A549 (cell line): ENCODE data around the gene SWAP70. TPM values are rescaled to one million over a fixed set of nuclear protein-coding genes. Genes with fewer than 3 reads are reported as not detected.
"Not testable (repeated sequence)": the region's sequence is repeated elsewhere in the genome, so short reads cannot be mapped to it uniquely, and the experiment has no call there.

ENCODE experiments used
- ATAC-seq, 2 experiments: fragments of 200-7000 bp in 1 of 2; fragments of >200 bp in 1 of 2; cut with Nextera tagmentation in 1 of 2; cut with Tn5 transposase in 1 of 2; 3 replicates each; pipeline versions ENCODE4 v1.8.0 to v1.9.1; 2018 to 2020; ENCODE audit warnings: mild to moderate bottlenecking in 1 of 2, moderate library complexity in 1 of 2
- CTCF ChIA-PET: fragments of 300-600 bp; sonication (Branson Sonifier 250); formaldehyde crosslinking; extraction: SDS; loops from one replicate; lab custom pipeline; 2021; ENCODE audit warnings: antibody characterized with exemption, inconsistent platforms; lab: Yijun Ruan, JAX
- POLR2A ChIA-PET: fragments of 350-600 bp; formaldehyde crosslinking; extraction: SDS; loops from one replicate; lab custom pipeline; 2021; ENCODE audit warnings: antibody characterized with exemption, inconsistent platforms; lab: Yijun Ruan, JAX
- DNase-seq, 2 experiments: peaks; one replicate each; pipeline versions ENCODE4 v3.0.0 to v3.0.0-alpha.2; 2011 to 2016; ENCODE audit warnings: low read depth in 1 of 2, low spot score in 1 of 2
- FAIRE-seq: peaks from 2 replicates; lab custom pipeline; 2011; peaks lifted over from hg19 to GRCh38; lab: Jason Lieb, UNC
- H3K27ac ChIP-seq, 2 experiments: fragments of >200 bp; sonication (Bioruptor Twin); formaldehyde crosslinking; 3 replicates each; pipeline ENCODE4 v1.5.1; 2016 to 2017
- H3K4me1 ChIP-seq: fragments of >200 bp; sonication (Bioruptor Twin); formaldehyde crosslinking; 3 replicates; pipeline ENCODE4 v1.6.1; 2016
- H3K4me2 ChIP-seq: fragments of >200 bp; sonication (Bioruptor Twin); formaldehyde crosslinking; 3 replicates; pipeline ENCODE4 v1.6.1; 2016
- H3K4me3 ChIP-seq: fragments of >200 bp; sonication (Bioruptor Twin); formaldehyde crosslinking; 3 replicates; pipeline ENCODE4 v1.5.1; 2016
- H3K9me3 ChIP-seq: fragments of >200 bp; sonication (Bioruptor Twin); formaldehyde crosslinking; 3 replicates; pipeline ENCODE4 v1.6.1; 2016
- BHLHE40 ChIP-seq: IDR thresholded peaks from 2 replicates; pipeline ENCODE4 v1.6.1; 2012; ENCODE audit warnings: low read depth, low read length, inconsistent platforms
- ELK1 ChIP-seq: fragments of 150-350 bp; IDR thresholded peaks from 2 replicates; pipeline ENCODE4 v1.6.1; 2014; ENCODE audit warnings: low read depth, mild to moderate bottlenecking, low read length
- GATA3 ChIP-seq: IDR thresholded peaks from 2 replicates; pipeline ENCODE4 v1.6.1; 2012; ENCODE audit warnings: borderline replicate concordance
- NFE2L2 ChIP-seq: fragments of 150-350 bp; conservative IDR thresholded peaks from 2 replicates; pipeline ENCODE4 v1.6.1; 2014; ENCODE audit warnings: low read length
- NR3C1 ChIP-seq: fragments of >200 bp; sonication (Bioruptor Twin); formaldehyde crosslinking; IDR thresholded peaks from 3 replicates; pipeline ENCODE4 v1.6.1; 2017
- PHF8 ChIP-seq: fragments of 200-600 bp; sonication (generic); IDR thresholded peaks from 2 replicates; pipeline ENCODE4 v1.6.1; 2016; ENCODE audit warnings: low read depth, mild to moderate bottlenecking, antibody characterized with exemption, moderate library complexity, borderline replicate concordance
- RAD21 ChIP-seq, 2 experiments: fragments of >200 bp in 1 of 2; sonication (Bioruptor Twin) in 1 of 2; formaldehyde crosslinking in 1 of 2; IDR thresholded peaks in 1 of 2; conservative IDR thresholded peaks in 1 of 2; 2 replicates in 1 of 2; 3 replicates in 1 of 2; pipeline ENCODE4 v1.6.1; 2012 to 2018; ENCODE audit warnings: inconsistent platforms in 1 of 2
- TP53 ChIP-seq: fragments of 250-450 bp; sonication (Bioruptor Pico); IDR thresholded peaks from 2 replicates; pipeline ENCODE4 v1.5.0; 2021; ENCODE audit warnings: mild to moderate bottlenecking, moderate library complexity
- ZFP36 ChIP-seq: fragments of 450-650 bp; IDR thresholded peaks from 2 replicates; pipeline ENCODE4 v1.6.1; 2014; ENCODE audit warnings: borderline replicate concordance; ENCODE audit not compliant: partially characterized antibody
- WGBS: methylation state at CpG from one replicate; pipeline ENCODE4 v1.1.6; 2017; ENCODE audit errors: missing lambda C conversion rate; 5-methylcytosine and 5-hydroxymethylcytosine counted together
- polyA plus RNA-seq, 4 experiments: library from polyadenylated mRNA; depleted of rRNA in 3 of 4; stranded (reverse); fragments of >200 nt; fragmentation: RNase III in 1 of 4; extraction: RNeasy Plus Mini Kit Qiagen cat#74134 plus additional on column Dnase treatment in 1 of 4; gene quantifications; 2 replicates in 3 of 4; 3 replicates in 1 of 4; pipeline ENCODE4 v1.2.3, GENCODE V29; 2011 to 2017
- TF ChIP-seq, protein P1 (sequence below): fragments of >200 bp; sonication (Bioruptor Twin); formaldehyde crosslinking; IDR thresholded peaks from 3 replicates; pipeline ENCODE4 v1.6.1; 2016
- TF ChIP-seq, protein P2 (sequence below): fragments of 200-600 bp; sonication (generic); IDR thresholded peaks from 2 replicates; pipeline ENCODE4 v1.6.1; 2016; ENCODE audit warnings: antibody characterized with exemption, mild to moderate bottlenecking, moderate library complexity
- TF ChIP-seq, protein P3 (sequence below): IDR thresholded peaks from 2 replicates; pipeline ENCODE4 v1.6.1; 2012

Gene SWAP70
- polyA plus RNA-seq, 2 of the 4 experiments (the other 2 are of a cell fraction) = 24.5 to 25.5 TPM

- DNase-seq = no peak
- Histone ChIP-seq H3K4me3 (no peak overlapping the region), H3K9me3 (no peaks in the 10 kb centered on the region), H3K4me1 (peaks cover 26% of the 10 kb centered on the region)
- TF ChIP-seq, protein P1, sequence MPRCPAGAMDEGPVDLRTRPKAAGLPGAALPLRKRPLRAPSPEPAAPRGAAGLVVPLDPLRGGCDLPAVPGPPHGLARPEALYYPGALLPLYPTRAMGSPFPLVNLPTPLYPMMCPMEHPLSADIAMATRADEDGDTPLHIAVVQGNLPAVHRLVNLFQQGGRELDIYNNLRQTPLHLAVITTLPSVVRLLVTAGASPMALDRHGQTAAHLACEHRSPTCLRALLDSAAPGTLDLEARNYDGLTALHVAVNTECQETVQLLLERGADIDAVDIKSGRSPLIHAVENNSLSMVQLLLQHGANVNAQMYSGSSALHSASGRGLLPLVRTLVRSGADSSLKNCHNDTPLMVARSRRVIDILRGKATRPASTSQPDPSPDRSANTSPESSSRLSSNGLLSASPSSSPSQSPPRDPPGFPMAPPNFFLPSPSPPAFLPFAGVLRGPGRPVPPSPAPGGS = no peak
- TF ChIP-seq, protein P2, sequence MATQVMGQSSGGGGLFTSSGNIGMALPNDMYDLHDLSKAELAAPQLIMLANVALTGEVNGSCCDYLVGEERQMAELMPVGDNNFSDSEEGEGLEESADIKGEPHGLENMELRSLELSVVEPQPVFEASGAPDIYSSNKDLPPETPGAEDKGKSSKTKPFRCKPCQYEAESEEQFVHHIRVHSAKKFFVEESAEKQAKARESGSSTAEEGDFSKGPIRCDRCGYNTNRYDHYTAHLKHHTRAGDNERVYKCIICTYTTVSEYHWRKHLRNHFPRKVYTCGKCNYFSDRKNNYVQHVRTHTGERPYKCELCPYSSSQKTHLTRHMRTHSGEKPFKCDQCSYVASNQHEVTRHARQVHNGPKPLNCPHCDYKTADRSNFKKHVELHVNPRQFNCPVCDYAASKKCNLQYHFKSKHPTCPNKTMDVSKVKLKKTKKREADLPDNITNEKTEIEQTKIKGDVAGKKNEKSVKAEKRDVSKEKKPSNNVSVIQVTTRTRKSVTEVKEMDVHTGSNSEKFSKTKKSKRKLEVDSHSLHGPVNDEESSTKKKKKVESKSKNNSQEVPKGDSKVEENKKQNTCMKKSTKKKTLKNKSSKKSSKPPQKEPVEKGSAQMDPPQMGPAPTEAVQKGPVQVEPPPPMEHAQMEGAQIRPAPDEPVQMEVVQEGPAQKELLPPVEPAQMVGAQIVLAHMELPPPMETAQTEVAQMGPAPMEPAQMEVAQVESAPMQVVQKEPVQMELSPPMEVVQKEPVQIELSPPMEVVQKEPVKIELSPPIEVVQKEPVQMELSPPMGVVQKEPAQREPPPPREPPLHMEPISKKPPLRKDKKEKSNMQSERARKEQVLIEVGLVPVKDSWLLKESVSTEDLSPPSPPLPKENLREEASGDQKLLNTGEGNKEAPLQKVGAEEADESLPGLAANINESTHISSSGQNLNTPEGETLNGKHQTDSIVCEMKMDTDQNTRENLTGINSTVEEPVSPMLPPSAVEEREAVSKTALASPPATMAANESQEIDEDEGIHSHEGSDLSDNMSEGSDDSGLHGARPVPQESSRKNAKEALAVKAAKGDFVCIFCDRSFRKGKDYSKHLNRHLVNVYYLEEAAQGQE = no peak
- TF ChIP-seq, all 56 proteins: peak for 0
- ChIA-PET POLR2A (no interaction called here), CTCF (interaction anchor here (0.7 to 1.0 kb wide), 2 partner anchors 12 to 14 kb away, joined by 3 read pairs; no protein-coding TSS in a partner anchor)
- FAIRE-seq (no peak), ATAC-seq (no peak)
- Histone ChIP-seq H3K4me2 (no peak overlapping the region), H3K27ac (no peak overlapping the region)
- 96% methylated on average over 4 of the region's 4 CpGs for WGBS
Measured at GRCh38 chr11:9704620-9705019, 40.7 kb downstream of the SWAP70 start.

DNA sequence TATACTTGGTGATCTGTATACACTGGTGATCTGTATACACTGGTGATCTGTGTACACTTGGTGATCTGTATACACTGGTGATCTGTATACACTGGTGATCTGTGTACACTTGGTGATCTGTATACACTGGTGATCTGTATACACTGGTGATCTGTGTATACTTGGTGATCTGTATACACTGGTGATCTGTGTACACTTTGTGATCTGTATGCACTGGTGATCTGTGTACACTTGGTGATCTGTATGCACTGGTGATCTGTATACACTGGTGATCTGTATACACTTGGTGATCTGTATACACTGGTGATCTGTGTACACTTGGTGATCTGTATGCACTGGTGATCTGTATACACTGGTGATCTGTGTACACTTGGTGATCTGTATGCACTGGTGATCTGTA lies 41.5 kb downstream of the SWAP70 start:
- CTCF ChIA-PET, FAIRE-seq, H3K9me3 ChIP-seq, DNase-seq, H3K27ac ChIP-seq, POLR2A ChIA-PET, H3K4me2 ChIP-seq, ATAC-seq, H3K4me3 ChIP-seq: not testable (repeated sequence)
- H3K4me1 ChIP-seq = peaks cover 19% of the 10 kb centered on the region

DNA sequence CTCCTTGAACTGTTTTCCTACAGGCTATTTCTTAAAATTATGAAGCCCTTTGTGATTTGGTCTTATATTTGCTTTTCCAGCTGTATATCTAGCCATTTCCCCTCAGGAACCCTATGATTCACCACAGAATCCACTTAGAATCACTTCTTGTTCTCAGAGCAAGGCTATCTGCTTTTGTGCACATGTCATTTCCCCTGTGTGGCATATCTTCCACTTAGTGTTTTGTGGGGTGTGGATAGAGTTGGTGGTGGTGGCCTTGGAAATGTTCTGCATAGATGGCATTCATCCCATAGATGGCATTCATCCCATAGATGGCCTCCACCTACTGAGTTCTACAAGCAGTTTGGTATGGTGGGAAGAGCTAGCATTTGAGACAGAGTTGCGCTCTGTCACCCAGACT lies 44.7 kb downstream of the SWAP70 start:
- no peak for TF ChIP-seq RAD21 (conservative IDR thresholded peaks at IDR 0.05 in 1 of 2, IDR thresholded peaks at IDR 0.05 in 1 of 2)
- TF ChIP-seq NR3C1 = no peak
- TF ChIP-seq, protein P3, sequence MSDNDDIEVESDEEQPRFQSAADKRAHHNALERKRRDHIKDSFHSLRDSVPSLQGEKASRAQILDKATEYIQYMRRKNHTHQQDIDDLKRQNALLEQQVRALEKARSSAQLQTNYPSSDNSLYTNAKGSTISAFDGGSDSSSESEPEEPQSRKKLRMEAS = no peak
- TF ChIP-seq, protein P1 = no peak
- TF ChIP-seq BHLHE40 = no peak
- no peak for TF ChIP-seq ELK1
- no peak for TF ChIP-seq TP53
- no peak for TF ChIP-seq PHF8
- Histone ChIP-seq H3K4me3 (no peak overlapping the region), H3K27ac (no peak overlapping the region), H3K4me1 (no peaks in the 10 kb centered on the region), H3K4me2 (no peak overlapping the region), H3K9me3 (no peaks in the 10 kb centered on the region)
- ChIA-PET CTCF (interaction anchor here (1.0 to 1.5 kb wide), 2 partner anchors 31 to 95 kb away, joined by 3 read pairs; no protein-coding TSS in a partner anchor), POLR2A (no interaction called here)
- WGBS = 88% methylated on average over 1 of the region's 1 CpG
- DNase-seq (no peak), ATAC-seq (no peak), FAIRE-seq (no peak)

DNA sequence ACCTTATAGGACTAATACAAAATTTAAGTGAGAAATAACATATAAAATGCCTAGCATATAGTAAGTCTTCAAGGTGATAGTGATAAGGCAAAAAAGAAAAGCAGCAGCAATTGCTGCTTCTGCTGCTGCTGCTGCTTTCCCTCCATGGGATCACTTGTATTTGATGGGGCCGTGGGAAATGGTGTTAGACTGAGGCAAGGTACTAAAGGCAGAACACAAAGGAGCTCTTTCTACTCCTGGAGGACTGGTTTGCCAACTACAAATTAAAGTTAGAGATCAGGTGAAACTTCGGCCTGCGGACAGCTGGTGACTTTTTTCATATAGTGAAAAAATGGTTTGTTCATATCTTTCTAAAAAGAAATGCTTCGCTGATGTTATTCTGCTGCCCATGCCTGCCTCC lies 46.3 kb downstream of the SWAP70 start:
- H3K27ac ChIP-seq = no peak overlapping the region
- no peak for FAIRE-seq
- DNase-seq = no peak
- CTCF ChIA-PET = no interaction called here
- 97% methylated on average over 4 of the region's 4 CpGs for WGBS
- no peak for ATAC-seq
- TF ChIP-seq GATA3 (no peak), NFE2L2 (no peak), ZFP36 (no peak)
- 0 out of 3 replicates have a peak, but pooled peaks cover 1% of the 10 kb centered on the region for H3K9me3 ChIP-seq
- no peaks in the 10 kb centered on the region for H3K4me1 ChIP-seq
- POLR2A ChIA-PET = interaction anchor here (0.5 to 0.6 kb wide), 2 partner anchors 35 to 336 kb away, joined by 3 read pairs; no protein-coding TSS in a partner anchor
- no peak overlapping the region for H3K4me2 ChIP-seq
- no peak overlapping the region for H3K4me3 ChIP-seq
